NCI-H82 (cell line): ENCODE results near the gene SMC1A.

Experiments used
- DNase-seq: peaks from one replicate; lab custom pipeline; 2025; lab: John Stamatoyannopoulos, UW

The SMC1A gene

GRCh38 chrX:53340852-53341645, 81.4 kb downstream of the SMC1A start:
- no peak for DNase-seq

GRCh38 chrX:53337101-53337500, 85.4 kb downstream of the SMC1A start:
- no peak for DNase-seq

GRCh38 chrX:53333853-53334252, 88.6 kb downstream of the SMC1A start:
- DNase-seq = no peak

- no peak for DNase-seq
These were observed 90.2 kb downstream of the SMC1A start for GRCh38 chrX:53332204-53332603.

- no peak for DNase-seq
These were observed 92.1 kb downstream of the SMC1A start for GRCh38 chrX:53330331-53330730.

- no peak for DNase-seq
These were observed 97.7 kb downstream of the SMC1A start for GRCh38 chrX:53324803-53325202.
